Kidney (tissue), 14 donors: ENCODE measurements around the gene CNTN2. TPM values are rescaled to one million over a fixed set of nuclear protein-coding genes. Genes with fewer than 3 reads are reported as not detected.
A peak's percentile ranks its signal among the peaks of the same experiment; 100 is the strongest.

Source experiments
- DNase-seq, 5 donors: peaks; one replicate each; pipeline ENCODE4 v3.0.0-alpha.2; 2013 to 2020
- FAIRE-seq: peaks from 2 replicates; lab custom pipeline; 2012; peaks lifted over from hg19 to GRCh38; lab: Jason Lieb, UNC
- H3K27ac ChIP-seq, 2 donors: one replicate each; pipeline ENCODE4 v1.7.0; 2013; ENCODE audit warnings: low read depth in 2 of 2, low read length in 2 of 2, inconsistent platforms in 1 of 2
- H3K27me3 ChIP-seq: one replicate; pipeline ENCODE4 v1.7.1; 2013; ENCODE audit warnings: low read length, inconsistent platforms; ENCODE audit not compliant: control insufficient read depth, insufficient read depth
- H3K36me3 ChIP-seq, 3 donors: one replicate each; pipeline versions ENCODE4 v1.7.0 to v1.7.1; 2013; ENCODE audit warnings: low read length in 3 of 3, control low read depth in 1 of 3, inconsistent platforms in 1 of 3; ENCODE audit not compliant: insufficient read depth in 3 of 3, control insufficient read depth in 2 of 3
- H3K4me1 ChIP-seq, 3 donors: one replicate each; pipeline versions ENCODE4 v1.7.0 to v1.7.1; 2013; ENCODE audit warnings: low read length in 3 of 3, inconsistent platforms in 1 of 3, low read depth in 1 of 3; ENCODE audit not compliant: control insufficient read depth in 2 of 3, insufficient read depth in 2 of 3
- H3K4me3 ChIP-seq, 3 donors: one replicate each; pipeline versions ENCODE4 v1.7.0 to v1.8.1; 2013; ENCODE audit warnings: low read length in 3 of 3, control low read depth in 1 of 3, inconsistent platforms in 1 of 3
- H3K9ac ChIP-seq, 3 donors: one replicate each; pipeline versions ENCODE4 v1.7.0 to v1.7.1; 2013; ENCODE audit warnings: low read length in 3 of 3, control low read depth in 1 of 3, inconsistent platforms in 1 of 3
- H3K9me3 ChIP-seq, 3 donors: one replicate each; pipeline versions ENCODE4 v1.7.0 to v1.7.1; 2013; ENCODE audit warnings: low read length in 3 of 3, control low read depth in 1 of 3, inconsistent platforms in 1 of 3; ENCODE audit not compliant: control insufficient read depth in 2 of 3, insufficient read depth in 1 of 3
- intact Hi-C: fragments of 100-400 bp; cut with DNase I; formaldehyde crosslinking; loops from one replicate; pipeline ENCODE4 v1.11.1; 2022
- polyA plus RNA-seq: library from polyadenylated mRNA; stranded (reverse); fragments of 350-450 nt; fragmentation: Illumina TruSeq; extraction: RNeasy Lipid Tissue Mini Kit (QIAGEN cat#74804); gene quantifications from one replicate; pipeline ENCODE4 v1.2.3, GENCODE V29; 2014; ENCODE audit warnings: low read depth, low replicate concordance; ENCODE audit not compliant: insufficient read depth
- total RNA-seq: library from RNA; stranded (reverse); fragmentation: NEBNext Ultra II Directional; extraction: Animal tissue kit (Norgen Biotek cat#: 25700); gene quantifications from one replicate; pipeline ENCODE4 v1.2.1, GENCODE V29; 2021
- TF ChIP-seq, protein P1 (sequence below): IDR thresholded peaks from 3 replicates; pipeline ENCODE4 v1.5.1; 2012; ENCODE audit warnings: mild to moderate bottlenecking, moderate library complexity, borderline replicate concordance; ENCODE audit not compliant: insufficient read depth; ENCODE audit errors: extremely low read depth
- donor health status: control.
- donor health status: control.
- donor health status: control.
- donor health status: control.
- donor health status: control.
- donor health status: DM: yes; HTN: yes; CAD: no.
- donor health status: Normal renal cell carcinoma (clear cell type).

Gene CNTN2
- total and polyA plus RNA-seq, 2 donors from 2014 or later: 0.15 to 0.44 TPM

DNA sequence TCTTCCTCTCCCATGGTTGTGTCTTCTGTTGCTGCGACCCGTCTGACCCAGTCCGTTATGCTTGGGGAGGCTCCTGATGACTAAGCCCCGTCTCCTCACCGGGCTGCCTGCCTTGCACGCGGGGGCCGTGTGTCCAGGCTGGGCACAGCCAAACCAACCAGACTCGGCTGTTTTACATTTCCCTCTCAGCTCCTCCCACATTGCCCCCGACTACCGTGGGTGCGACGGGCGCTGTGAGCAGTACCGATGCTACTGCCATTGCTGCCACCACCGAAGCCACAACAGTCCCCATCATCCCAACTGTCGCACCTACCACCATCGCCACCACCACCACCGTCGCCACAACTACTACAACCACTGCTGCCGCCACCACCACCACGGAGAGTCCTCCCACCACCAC lies 46.0 kb upstream of the CNTN2 start:
- TF ChIP-seq, protein P1, sequence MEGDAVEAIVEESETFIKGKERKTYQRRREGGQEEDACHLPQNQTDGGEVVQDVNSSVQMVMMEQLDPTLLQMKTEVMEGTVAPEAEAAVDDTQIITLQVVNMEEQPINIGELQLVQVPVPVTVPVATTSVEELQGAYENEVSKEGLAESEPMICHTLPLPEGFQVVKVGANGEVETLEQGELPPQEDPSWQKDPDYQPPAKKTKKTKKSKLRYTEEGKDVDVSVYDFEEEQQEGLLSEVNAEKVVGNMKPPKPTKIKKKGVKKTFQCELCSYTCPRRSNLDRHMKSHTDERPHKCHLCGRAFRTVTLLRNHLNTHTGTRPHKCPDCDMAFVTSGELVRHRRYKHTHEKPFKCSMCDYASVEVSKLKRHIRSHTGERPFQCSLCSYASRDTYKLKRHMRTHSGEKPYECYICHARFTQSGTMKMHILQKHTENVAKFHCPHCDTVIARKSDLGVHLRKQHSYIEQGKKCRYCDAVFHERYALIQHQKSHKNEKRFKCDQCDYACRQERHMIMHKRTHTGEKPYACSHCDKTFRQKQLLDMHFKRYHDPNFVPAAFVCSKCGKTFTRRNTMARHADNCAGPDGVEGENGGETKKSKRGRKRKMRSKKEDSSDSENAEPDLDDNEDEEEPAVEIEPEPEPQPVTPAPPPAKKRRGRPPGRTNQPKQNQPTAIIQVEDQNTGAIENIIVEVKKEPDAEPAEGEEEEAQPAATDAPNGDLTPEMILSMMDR: no peak
- FAIRE-seq: no peak
- H3K27ac ChIP-seq: no peak overlapping the region

DNA sequence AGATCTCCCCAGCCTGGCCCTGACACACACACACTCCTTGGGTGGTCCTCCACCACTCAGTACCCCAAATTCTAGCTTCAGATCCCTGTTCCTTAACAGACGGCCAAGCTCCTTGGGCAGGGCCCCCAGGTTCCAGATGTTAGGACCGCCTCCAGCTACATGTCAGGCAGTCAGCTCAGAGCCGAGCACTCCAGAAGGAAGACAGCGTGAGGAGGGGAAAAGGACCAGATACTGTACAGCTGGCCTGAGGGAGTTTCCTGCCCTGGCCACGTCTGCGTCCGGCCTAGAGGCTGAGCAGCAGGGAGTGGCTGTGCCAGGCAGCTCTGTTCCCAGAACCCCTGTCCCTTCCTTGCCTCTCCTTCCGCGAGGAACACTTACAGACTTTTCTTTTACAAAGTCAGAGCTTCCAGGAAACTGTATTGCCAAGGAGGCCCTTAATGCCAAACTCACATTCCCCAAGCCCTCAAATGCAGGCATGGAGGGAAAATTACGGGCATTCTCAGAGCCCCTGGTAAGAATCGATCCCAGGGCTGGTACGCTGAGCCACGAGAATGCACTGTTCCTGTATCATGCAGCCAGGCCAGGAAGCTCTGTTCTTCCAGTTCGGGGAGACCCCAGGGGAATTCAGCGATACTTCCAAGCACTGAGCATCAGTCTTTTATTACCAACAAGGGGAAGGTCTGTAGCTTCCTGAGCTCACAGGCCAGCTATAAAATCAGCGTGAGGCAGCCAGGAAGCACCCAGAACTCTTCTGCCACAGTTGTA lies 45.2 kb upstream of the CNTN2 start:
- no peak for FAIRE-seq
- Histone ChIP-seq H3K4me1 (peaks cover 0 to 2% (median 0%) of the 10 kb centered on the region in 3 donors), H3K9ac (no peak overlapping the region), H3K27me3 (no peaks in the 10 kb centered on the region), H3K4me3 (no peak overlapping the region), H3K9me3 (no peaks in the 10 kb centered on the region), H3K27ac (no peak overlapping the region), H3K36me3 (no peaks in the 10 kb centered on the region)
- TF ChIP-seq, protein P1: no peak
- DNase-seq: peak in 3 of 5 donors; percentile 35 to 81 (median 79)
- intact Hi-C loops: no loop called here

More for the DNA sequence above, 46.0 kb upstream of the CNTN2 start:
- intact Hi-C loops: no loop called here
- Histone ChIP-seq H3K36me3 (no peaks in the 10 kb centered on the region), H3K4me1 (no peaks in the 10 kb centered on the region), H3K9ac (no peak overlapping the region), H3K4me3 (no peak overlapping the region), H3K27me3 (no peaks in the 10 kb centered on the region), H3K9me3 (no peaks in the 10 kb centered on the region)
- DNase-seq: no peak

DNA sequence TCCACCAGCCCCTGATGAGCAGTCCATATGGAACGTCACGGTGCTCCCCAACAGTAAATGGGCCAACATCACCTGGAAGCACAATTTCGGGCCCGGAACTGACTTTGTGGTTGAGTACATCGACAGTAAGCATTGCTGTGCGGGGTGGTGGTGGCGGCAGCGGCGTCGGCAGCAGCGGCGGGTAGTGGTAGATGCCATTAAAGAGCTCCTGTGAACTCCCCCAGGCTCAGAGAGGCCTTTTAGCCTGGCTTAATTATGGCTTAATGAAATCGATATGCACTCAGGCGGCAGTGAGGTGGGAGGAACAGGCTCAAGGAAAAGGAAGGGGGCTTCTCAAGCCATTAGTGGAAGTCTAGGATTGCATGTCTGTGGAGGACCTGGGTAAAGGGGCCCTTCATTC lies 41.9 kb upstream of the CNTN2 start:
- Histone ChIP-seq H3K9me3 (no peaks in the 10 kb centered on the region), H3K27me3 (no peaks in the 10 kb centered on the region), H3K9ac (no peak overlapping the region), H3K4me3 (no peak overlapping the region), H3K4me1 (peaks cover 0 to 6% (median 3%) of the 10 kb centered on the region in 3 donors), H3K27ac (no peak overlapping the region), H3K36me3 (no peaks in the 10 kb centered on the region)
- TF ChIP-seq, protein P1: no peak
- DNase-seq: peak in 4 of 5 donors; percentile 66 to 80 (median 73)
- intact Hi-C loops: no loop called here
- FAIRE-seq: no peak
